Cortex of kidney (tissue), 1 donor: Measurements from ENCODE around the gene LIX1L.

ENCODE experiments used
- DNase-seq: peaks from one replicate; lab custom pipeline; 2025; lab: John Stamatoyannopoulos, UW

Gene LIX1L

DNA sequence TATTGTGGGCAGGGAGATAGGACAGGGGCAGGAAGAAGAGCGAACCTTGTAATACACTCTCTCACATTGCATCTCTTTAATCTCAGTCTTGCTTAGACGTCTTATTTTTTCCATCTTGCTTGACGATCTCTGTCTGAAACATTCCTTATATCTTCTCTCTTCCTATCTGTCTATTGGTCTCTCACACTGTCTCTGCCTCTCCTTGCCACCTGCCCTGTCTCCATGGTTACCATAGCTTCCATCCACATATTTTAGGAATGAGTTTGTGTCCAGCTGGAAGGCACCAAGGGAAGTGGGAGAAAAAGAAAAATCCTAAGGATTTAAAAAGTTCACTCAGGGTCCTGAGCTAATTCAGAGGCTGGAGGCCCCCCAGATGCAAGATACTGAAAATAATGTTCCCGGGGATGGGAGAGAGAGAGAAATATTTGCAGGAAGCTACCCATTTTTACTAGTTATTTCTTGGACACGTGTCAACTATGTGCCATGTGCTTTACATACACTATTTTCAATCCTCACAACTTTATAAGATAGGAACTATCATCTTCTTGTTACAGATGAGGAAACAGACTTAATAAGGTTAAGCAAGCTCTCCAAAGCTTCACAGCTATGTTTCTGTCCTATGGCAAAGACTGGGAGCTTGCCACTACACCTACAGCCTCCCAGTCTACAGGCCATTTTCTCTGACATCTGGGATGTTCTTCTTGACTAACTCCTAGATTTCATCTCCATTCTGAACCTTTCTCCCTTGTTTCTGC is 5.6 kb upstream of the LIX1L start:
- DNase-seq: no peak

DNA sequence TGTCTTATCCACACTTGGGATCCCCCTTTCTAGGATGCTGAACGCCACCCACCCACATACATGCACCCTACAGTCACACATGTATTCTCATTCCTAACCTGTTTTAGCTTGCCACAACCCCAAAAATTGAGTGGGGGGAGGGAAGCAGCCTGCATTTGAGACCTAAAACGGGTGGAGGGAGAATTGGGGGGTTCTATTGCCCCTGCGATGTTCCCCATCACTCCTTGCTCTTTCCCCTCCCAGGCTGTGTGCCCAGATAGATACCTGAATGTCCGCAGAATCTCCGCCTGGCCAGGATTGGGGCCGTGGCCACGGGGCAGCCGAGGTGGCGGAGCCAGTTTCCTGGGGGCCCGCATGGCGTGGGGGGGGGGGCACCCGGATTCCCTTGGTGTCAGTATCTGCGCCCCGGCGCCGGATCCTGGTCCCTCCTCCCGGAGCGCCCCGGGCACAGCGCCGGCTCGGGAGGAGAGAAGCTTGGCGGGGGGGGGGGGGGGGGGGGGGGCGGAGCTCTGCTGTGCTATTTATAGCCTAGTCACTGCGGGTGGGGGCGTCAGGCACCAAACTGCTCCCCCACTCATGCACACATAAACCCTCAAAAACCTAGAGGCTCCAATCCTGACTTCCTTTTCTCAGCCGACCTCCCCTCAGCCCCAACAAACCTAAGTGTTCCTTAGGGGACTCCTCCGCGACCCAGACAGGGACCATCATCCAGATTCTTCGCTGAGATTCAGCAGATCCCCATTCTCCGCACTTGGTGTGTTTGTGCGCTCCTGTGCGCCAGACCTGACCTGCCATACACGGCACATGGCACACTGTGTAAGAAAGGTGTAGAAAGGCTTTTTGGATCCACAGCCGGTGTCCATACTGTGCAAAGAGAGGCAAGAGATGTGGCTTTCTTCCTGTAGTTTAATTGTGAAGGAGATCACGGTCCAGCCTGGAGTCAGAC is 4.6 kb upstream of the LIX1L start:
- DNase-seq: no peak

DNA sequence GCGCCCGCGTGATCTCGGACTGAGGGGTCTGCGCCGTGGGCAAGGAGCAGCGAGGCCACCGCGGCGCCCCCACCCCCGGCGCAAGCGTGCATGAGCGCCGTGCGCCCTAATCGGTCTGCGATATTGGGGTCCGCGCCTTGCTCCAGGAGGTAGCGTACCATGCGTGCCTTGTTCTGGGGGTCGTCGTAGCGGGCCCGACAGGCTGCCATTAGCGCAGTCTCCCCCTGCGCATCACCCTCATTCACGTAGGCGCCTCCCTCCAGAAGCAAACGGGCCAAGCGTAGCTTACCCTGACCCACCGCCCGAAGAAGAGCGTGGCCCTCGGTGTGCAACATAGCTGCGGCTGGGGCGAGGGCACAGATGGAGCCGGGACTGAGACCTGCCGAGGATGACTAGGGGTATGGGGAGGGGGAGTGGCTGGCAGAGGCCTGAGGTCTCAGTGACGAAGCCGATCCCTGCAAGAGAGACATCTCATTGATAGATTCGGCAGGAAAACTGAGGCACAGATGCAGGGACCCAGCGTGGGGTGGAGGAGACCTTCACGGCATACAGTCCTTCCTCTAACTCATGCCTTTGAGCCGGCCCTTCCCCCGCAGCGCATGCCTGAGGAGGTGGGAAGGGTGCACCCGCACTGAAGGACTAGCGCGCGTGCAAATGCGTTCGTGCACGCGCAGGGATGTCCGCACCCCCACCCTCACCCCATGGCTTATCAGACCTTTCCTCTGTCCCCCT is 3.8 kb upstream of the LIX1L start:
- no peak for DNase-seq

DNA sequence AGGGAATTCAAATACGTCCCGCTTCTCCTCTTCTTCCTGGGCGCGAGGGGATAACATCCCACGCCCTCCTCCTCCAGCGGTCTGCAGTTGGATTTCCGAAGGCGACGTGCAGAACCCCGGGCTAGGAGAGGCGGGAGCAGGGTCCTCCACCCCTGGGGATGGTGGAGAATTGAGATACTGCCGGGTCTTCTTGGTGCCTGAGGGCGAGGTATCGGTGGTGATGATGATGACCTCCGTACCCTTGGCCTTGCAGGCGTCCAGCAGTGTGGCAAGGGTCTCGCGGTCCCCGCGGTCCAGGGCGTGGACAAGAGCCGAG is 3.2 kb upstream of the LIX1L start:
- DNase-seq: no peak

GRCh38 chr1:145960468-145961108 is 2.8 kb upstream of the LIX1L start:
- no peak for DNase-seq

DNA sequence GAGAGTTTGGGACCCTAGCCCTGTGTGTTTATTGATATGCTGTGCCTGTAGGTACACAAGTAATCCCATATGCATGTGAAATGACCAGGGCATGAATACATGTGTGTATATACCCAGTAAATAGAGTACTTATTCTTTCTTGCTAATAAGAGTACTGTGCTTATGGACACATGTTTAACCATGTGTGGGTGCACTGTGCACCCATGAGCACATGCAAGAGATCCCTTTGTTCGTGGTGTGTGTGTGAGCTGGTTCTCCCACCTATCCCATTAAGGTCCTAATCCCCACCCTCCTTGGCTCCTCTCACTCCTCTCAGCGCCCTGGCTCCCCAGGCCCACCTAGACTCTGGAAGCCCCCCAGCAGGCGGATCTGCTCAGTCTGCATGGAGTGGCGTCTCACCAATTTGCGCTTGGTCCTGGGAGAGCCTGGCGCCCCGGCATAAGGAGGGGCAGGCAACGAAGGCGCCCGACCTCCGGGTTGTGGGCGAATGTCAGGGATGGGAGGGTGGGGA is 2.2 kb upstream of the LIX1L start:
- no peak for DNase-seq

DNA sequence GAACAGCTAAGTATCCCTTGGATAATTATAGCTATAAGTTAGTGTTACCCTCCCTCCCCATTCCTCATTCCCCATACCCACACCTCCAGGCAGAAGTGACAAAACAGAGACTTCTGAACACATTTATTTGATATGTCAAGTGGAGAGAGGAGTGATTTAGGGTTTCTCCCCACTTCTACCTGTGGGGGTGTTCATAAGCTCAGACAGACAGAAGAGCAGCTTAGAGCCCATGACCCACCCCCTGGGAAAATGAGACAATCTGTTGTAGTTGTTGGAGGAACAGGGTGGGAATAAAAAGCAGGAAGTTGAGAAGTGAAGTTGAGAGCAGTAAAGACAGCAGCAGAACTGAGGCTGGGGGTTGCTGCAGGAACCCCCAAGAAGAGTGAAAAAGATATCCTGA is 1.5 kb upstream of the LIX1L start:
- DNase-seq: no peak

GRCh38 chr1:145958734-145959133 is 917 bp upstream of the LIX1L start:
- DNase-seq: no peak

DNA sequence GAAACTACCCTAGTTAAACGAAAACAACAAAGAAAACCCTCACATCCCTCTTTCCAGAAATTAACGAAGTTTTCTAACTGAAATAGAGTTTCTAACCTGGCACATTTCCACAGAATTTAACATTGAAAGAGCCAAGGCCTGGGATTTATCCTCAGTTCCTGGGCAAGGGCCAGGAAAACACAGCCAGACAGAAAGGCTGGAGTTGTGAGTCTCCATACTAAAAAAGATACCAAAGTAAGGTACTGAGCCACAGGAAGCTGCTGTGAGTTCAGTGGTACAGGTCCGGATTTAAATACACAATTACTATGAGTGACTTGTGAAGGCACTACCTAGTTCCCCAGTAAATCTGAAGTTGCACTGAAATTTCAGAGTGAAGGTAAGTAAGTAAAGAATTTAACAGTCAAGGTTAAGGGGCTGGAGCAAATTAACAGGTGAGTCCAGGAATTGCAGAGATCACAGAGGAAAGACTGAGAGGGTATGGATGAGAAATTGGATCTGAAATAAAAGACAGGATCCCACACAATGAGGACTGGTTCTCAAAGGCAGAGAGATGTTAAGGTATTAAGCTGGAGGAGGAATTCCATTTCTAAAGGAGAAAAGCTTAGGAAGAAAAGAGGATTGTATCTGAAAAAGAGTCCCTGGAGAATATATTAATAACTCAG is 905 bp downstream of the LIX1L start:
- no peak for DNase-seq

- DNase-seq: no peak
These were observed 1.5 kb downstream of the LIX1L start for GRCh38 chr1:145956361-145956760.

DNA sequence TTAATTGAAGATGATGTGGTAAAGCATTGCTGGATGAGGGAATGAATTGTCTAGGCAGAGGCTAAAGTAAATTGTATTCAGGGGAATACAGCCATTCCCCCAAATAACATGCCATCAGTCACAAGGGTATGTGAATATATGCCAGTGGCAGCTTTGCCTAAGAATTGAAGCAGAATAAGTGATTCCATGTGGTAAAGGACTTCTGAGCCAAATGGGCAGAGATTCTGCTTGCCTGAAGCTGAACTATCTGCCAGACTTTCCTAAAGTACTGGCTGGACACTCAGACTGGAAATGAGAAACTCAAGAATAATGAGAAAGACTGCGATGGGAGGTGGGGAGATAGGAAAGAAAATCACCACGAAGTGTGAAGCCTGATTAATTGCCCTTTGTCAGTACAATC is 2.4 kb downstream of the LIX1L start:
- DNase-seq: no peak

- DNase-seq: no peak
These were observed 4.0 kb downstream of the LIX1L start for GRCh38 chr1:145953861-145954260.

DNA sequence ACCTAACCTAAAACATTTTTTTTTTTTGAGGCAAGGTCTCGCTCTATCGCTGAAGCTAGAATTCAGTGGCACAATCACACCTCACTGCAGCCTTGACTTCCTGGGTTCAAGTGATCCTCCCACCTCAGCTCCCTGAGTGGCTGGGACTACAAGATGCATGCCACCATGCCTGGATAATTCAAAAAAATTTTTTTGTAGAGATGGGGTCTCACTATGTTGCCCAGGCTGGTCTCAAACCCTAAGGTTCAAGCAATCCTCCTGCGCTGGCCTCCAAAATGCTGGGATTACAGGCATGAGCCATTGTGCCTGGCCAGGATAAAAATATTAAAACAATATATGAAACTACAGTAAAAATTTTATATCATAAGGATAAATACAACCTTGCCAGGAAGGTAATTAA is 4.9 kb downstream of the LIX1L start:
- no peak for DNase-seq

GRCh38 chr1:145951526-145951925 is 6.3 kb downstream of the LIX1L start:
- DNase-seq: no peak

DNA sequence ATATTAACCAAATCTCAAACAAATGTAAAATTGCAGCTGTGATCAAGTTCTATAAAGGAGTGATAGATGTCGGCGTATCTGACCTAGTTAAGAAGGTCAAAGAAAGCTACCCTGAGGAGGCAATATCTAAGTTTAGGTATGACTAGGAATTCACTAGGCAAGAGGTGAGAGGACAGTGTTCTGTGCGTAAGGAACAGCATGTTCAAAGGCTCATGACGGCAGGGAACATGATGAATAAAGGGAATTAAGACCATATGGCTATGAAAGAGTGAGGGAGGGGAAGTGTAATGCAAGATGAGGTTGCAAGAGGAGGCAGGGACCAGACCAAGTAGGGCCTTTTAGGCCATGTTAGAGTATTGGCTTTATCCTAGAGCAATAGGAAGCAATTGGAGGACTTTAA is 8.6 kb downstream of the LIX1L start:
- DNase-seq: no peak

GRCh38 chr1:145947551-145947950 is 10.3 kb downstream of the LIX1L start:
- no peak for DNase-seq

- no peak for DNase-seq
These were observed 11.3 kb downstream of the LIX1L start for GRCh38 chr1:145946477-145946986.

- DNase-seq: no peak
These were observed 13.3 kb downstream of the LIX1L start for GRCh38 chr1:145944532-145944931.

- no peak for DNase-seq
These were observed 14.9 kb downstream of the LIX1L start for GRCh38 chr1:145942871-145943270.

DNA sequence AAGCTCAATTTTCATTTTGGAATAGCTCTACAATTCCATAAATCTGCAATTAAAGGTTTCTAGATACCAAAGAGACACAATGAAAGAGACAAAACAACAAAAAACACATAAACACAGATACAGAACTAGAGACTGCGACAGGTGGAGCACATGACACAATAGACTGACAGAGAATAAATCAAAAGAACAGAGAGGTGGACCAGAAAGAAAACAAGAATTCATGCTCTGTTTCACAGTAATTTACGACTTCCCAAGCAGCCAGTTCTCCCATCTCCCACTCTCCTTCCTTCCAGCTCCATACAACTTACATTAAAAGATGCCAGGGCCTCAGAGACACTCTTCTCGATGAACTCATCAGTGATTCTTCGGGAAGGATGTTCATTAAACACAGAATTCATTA is 15.4 kb downstream of the LIX1L start:
- no peak for DNase-seq

GRCh38 chr1:145937436-145937835 is 20.4 kb downstream of the LIX1L start:
- DNase-seq: no peak
